OCI-LY7 (cell line): ENCODE results near the gene CORO2B.

Source experiments
- EZH2phosphoT487 ChIP-seq: fragments of 200-600 bp; sonication (generic); IDR thresholded peaks from 2 replicates; pipeline ENCODE4 v1.6.1; 2018; ENCODE audit warnings: low read depth, borderline replicate concordance, mild to moderate bottlenecking, mixed run types, antibody characterized with exemption, low read length, moderate library complexity, mixed read lengths
- TF ChIP-seq, protein P1 (sequence below): fragments of 200-600 bp; sonication (generic); conservative IDR thresholded peaks from 2 replicates; pipeline ENCODE4 v1.5.1; 2014; ENCODE audit warnings: mild to moderate bottlenecking, antibody characterized with exemption, low read length, moderate library complexity, mixed read lengths

DNA sequence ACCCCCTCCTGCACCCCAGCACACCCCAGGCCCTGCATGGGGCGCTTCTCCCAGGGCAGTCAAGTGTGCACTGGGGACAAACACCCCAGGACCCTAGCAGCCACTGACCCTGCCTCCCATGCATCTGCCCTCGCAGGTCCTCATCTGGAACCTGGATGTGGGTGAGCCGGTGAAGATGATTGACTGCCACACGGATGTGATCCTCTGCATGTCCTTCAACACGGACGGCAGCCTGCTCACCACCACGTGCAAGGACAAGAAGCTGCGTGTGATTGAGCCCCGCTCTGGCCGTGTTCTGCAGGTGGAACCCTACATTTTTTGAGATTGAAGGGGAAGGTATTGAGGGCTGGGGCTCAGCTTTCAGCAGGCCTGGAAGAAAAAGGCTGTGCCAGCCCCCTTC lies 132.6 kb downstream of the CORO2B start:
- TF ChIP-seq, protein P1, sequence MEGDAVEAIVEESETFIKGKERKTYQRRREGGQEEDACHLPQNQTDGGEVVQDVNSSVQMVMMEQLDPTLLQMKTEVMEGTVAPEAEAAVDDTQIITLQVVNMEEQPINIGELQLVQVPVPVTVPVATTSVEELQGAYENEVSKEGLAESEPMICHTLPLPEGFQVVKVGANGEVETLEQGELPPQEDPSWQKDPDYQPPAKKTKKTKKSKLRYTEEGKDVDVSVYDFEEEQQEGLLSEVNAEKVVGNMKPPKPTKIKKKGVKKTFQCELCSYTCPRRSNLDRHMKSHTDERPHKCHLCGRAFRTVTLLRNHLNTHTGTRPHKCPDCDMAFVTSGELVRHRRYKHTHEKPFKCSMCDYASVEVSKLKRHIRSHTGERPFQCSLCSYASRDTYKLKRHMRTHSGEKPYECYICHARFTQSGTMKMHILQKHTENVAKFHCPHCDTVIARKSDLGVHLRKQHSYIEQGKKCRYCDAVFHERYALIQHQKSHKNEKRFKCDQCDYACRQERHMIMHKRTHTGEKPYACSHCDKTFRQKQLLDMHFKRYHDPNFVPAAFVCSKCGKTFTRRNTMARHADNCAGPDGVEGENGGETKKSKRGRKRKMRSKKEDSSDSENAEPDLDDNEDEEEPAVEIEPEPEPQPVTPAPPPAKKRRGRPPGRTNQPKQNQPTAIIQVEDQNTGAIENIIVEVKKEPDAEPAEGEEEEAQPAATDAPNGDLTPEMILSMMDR, result no peak
- TF ChIP-seq EZH2phosphoT487, result no peak
